Thyroid gland (tissue), 4 donors: ENCODE measurements around the gene STMP1. TPM values are rescaled to one million over a fixed set of nuclear protein-coding genes. Genes with fewer than 3 reads are reported as not detected.
"Not testable (repeated sequence)": the region's sequence is repeated elsewhere in the genome, so short reads cannot be mapped to it uniquely, and the experiment has no call there.

Experiments
- DNase-seq, 2 donors: peaks; one replicate each; pipeline ENCODE4 v3.0.0-alpha.2; 2019
- H3K27ac ChIP-seq, 3 donors: fragments of 200-600 bp; sonication (generic); 1 replicate in 2 of 3; 2 replicates in 1 of 3; pipeline ENCODE4 v1.5.1; 2016 to 2019; ENCODE audit warnings: mild to moderate bottlenecking in 1 of 3, moderate library complexity in 1 of 3
- H3K27me3 ChIP-seq: fragments of 200-600 bp; sonication (generic); one replicate; pipeline ENCODE4 v1.5.1; 2019
- H3K36me3 ChIP-seq, 2 donors: fragments of 200-600 bp; sonication (generic); one replicate each; pipeline ENCODE4 v1.5.1; 2016 to 2019
- H3K4me1 ChIP-seq, 2 donors: fragments of 200-600 bp; sonication (generic); one replicate each; pipeline ENCODE4 v1.5.1; 2017 to 2019
- H3K4me3 ChIP-seq, 3 donors: fragments of 200-600 bp; sonication (generic); replicated peaks in 1 of 3; 1 replicate in 2 of 3; 2 replicates in 1 of 3; pipeline ENCODE4 v1.5.1; 2016; ENCODE audit warnings: mild to moderate bottlenecking in 1 of 3
- H3K9me3 ChIP-seq: fragments of 200-600 bp; sonication (generic); one replicate; pipeline ENCODE4 v1.5.1; 2017
- POLR2A ChIP-seq, 2 donors: fragments of 450-650 bp; IDR thresholded peaks; one replicate each; pipeline ENCODE4 v1.6.1; 2017; ENCODE audit warnings: antibody characterized with exemption in 2 of 2, mild to moderate bottlenecking in 2 of 2, moderate library complexity in 1 of 2
- WGBS, 2 donors: methylation state at CpG; one replicate each; pipeline ENCODE4 v1.1.5; 2017; 5-methylcytosine and 5-hydroxymethylcytosine counted together
- intact Hi-C: fragments of 100-400 bp; cut with DNase I; formaldehyde crosslinking; loops from one replicate; pipeline ENCODE4 v1.15.1; 2023
- total RNA-seq, 4 donors: library from RNA; depleted of rRNA; stranded (reverse); fragments of >200 nt; gene quantifications; one replicate each; pipeline ENCODE4 v1.2.3, GENCODE V29; 2016
- TF ChIP-seq, protein P1 (sequence below), 6 experiments: fragments of 200-600 bp in 3 of 6; fragments of 450-650 bp in 3 of 6; sonication (generic) in 3 of 6; IDR thresholded peaks; one replicate each; pipeline ENCODE4 v1.5.1; 2016 to 2019; ENCODE audit warnings: antibody characterized with exemption in 6 of 6, mild to moderate bottlenecking in 2 of 6, inconsistent platforms in 1 of 6, moderate library complexity in 1 of 6

The STMP1 gene
- total RNA-seq, 4 donors from 2014 or later: 28.2 to 42.2 (median 38.6) TPM

DNA sequence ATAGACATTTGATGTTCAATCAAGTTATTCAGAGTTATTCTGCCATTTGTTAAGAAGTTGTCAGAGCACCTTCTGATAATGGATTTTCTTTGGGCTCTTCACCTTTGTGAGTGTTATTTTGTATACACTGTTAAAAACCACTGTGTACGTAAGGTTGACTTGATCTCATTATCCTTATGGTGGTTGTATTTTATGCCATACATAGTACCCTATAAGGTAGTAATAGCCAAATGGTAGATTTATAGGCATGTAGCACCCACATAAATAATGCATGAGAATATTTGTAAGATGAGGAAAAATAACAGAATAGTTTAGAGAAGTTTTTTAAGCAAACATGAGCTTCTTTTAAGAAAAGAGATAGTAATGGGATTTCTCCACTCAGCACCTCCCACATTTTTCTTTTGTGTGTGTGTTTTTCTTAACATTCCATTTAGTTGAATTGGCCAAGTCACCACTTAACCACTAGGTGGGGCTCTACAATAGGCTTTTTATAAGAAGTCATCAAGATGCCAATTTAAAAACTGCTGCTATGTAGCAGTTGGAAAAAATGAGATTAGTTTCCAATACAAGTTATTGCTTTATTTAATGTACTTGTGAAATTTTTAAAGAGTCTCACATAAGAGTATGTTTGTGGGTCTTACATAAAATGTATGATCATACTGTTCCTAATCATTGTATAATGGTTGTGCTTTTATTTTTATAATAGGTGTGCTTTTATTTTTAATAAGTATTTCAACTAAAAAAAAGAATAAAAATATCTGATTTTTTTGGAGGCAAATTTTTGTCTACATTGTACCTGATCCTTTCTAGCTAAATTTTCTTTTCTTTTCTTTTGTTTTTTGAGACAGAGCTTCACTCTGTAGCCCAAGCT is 41.1 kb upstream of the STMP1 start:
- DNase-seq: peak; percentile 59 to 68
- Histone ChIP-seq H3K9me3 (no peaks in the 10 kb centered on the region), H3K27me3 (no peaks in the 10 kb centered on the region), H3K27ac (peak overlapping the region in 1 of 3 donors; percentile 38), H3K36me3 (peaks cover 21 to 47% of the 10 kb centered on the region in 2 donors), H3K4me3 (no peak overlapping the region), H3K4me1 (no peaks in the 10 kb centered on the region)
- intact Hi-C loops: no loop called here
- TF ChIP-seq POLR2A (IDR thresholded peaks at IDR 0.05): no peak
- TF ChIP-seq, protein P1, sequence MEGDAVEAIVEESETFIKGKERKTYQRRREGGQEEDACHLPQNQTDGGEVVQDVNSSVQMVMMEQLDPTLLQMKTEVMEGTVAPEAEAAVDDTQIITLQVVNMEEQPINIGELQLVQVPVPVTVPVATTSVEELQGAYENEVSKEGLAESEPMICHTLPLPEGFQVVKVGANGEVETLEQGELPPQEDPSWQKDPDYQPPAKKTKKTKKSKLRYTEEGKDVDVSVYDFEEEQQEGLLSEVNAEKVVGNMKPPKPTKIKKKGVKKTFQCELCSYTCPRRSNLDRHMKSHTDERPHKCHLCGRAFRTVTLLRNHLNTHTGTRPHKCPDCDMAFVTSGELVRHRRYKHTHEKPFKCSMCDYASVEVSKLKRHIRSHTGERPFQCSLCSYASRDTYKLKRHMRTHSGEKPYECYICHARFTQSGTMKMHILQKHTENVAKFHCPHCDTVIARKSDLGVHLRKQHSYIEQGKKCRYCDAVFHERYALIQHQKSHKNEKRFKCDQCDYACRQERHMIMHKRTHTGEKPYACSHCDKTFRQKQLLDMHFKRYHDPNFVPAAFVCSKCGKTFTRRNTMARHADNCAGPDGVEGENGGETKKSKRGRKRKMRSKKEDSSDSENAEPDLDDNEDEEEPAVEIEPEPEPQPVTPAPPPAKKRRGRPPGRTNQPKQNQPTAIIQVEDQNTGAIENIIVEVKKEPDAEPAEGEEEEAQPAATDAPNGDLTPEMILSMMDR (IDR thresholded peaks at IDR 0.05): peak; percentile 65 to 88 (median 72)
- 50% methylated on average over 1 of the region's 1 CpG for WGBS, 2 donors

DNA sequence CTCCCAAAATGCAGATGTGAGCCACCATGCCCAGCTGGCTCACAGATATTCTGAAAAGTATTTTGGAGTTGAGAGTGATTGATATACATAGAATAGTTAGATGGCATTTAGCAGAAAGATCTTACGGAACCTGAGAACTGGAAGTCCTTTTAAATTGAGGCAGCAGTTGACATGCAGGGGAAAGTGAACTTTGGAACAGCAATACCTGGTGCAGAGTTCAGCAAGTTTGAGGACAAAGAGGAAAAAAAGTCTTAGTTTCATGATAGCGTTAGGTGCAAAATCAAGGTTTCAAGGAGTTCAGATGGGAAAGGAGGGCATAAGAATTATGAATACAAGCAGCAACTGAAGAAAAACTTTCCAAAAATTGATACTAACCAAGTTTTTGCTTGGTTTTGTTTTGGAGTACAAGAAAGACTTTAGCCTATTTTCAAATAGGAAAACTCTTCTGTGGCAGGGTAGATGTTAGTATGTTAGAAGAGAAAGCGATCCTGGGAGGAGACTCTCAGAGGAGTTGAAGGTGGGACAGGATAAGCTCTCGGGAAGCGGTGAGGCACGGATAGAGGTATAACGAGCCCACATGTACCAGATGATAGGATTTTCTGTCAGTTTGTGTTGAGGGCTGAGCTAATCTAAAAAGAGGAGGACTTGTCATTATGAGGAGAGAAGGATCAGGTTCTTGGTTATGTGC is 28.0 kb upstream of the STMP1 start:
- TF ChIP-seq, protein P1 (IDR thresholded peaks at IDR 0.05): no peak
- TF ChIP-seq POLR2A (IDR thresholded peaks at IDR 0.05): no peak
- H3K9me3 ChIP-seq: no peaks in the 10 kb centered on the region
- no peak overlapping the region for H3K27ac ChIP-seq
- DNase-seq: no peak
- no peak overlapping the region for H3K4me3 ChIP-seq
- intact Hi-C loops: no loop called here
- no peaks in the 10 kb centered on the region for H3K27me3 ChIP-seq
- H3K4me1 ChIP-seq: no peaks in the 10 kb centered on the region
- peaks cover 3 to 21% of the 10 kb centered on the region in 2 donors for H3K36me3 ChIP-seq
- 94 to 96% methylated on average over 7 of the region's 7 CpGs for WGBS, 2 donors

DNA sequence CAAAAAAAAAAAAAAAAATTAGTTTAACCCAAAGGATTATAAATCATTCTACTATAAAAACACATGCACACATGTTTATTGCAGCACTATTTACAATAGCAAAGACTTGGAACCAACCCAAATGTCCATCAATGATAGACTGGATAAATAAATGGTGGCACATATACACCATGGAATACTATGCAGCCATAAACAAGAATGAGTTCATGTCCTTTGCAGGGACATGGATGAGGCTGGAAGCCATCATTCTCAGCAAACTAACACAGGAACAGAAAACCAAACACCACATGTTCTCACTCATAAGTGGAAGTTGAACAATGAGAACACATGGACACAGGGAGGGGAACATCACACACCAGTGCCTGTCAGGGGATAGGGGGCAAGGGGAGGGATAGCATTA is 22.6 kb upstream of the STMP1 start:
- H3K4me1 ChIP-seq, DNase-seq, H3K36me3 ChIP-seq, H3K4me3 ChIP-seq, H3K27ac ChIP-seq, H3K9me3 ChIP-seq, H3K27me3 ChIP-seq: not testable (repeated sequence)
- intact Hi-C loops: loop anchor here (5.0 kb wide), 1 partner anchor 352 kb away; no protein-coding TSS in a partner anchor

DNA sequence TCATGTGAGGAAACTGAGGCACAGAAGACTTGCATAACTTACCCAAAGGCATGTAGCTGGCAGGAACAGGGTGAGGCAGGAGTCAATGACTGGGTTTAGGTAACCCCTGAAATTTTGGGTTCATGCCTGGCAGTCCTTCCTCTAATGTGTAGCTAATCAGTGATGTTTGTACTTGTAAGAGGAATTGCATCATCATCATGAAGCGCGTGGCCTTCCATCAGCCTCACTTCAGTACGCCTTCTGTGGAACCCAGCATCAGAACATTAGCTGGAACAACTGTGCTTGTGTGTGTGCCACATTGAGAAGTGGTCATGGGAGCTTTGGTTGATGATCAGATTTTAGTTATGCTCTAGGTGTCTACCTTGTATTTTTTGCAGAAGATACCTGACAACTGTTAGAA is 18.2 kb upstream of the STMP1 start:
- no peak for DNase-seq
- Histone ChIP-seq H3K36me3 (no peaks in the 10 kb centered on the region), H3K4me3 (no peak overlapping the region), H3K4me1 (peaks cover 8 to 11% of the 10 kb centered on the region in 2 donors), H3K27ac (no peak overlapping the region), H3K27me3 (no peaks in the 10 kb centered on the region), H3K9me3 (no peaks in the 10 kb centered on the region)
- intact Hi-C loops: loop anchor here (5.0 kb wide), 1 partner anchor 357 kb away; no protein-coding TSS in a partner anchor
- TF ChIP-seq POLR2A (IDR thresholded peaks at IDR 0.05): no peak
- TF ChIP-seq, protein P1 (IDR thresholded peaks at IDR 0.05): no peak
- 70 to 95% methylated on average over 3 of the region's 3 CpGs for WGBS, 2 donors

DNA sequence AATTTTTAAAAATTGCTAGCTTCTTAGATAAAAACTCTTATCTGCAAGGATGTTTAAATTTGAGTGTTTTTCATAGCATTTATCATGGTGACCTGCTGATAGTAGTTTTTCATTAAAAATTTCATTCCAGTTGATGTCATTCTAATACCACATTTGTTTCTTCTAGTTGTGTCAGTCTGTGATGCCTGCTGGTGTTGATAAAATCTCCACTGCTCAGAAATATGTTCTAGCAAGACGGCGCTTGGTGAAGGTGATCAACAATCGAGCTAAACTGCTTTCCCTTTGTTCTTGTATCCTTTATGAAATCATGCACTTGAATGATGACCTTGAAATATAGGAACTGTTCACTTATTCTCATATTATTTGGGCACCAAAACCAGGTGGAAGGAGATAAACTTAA is 17.6 kb upstream of the STMP1 start:
- H3K27ac ChIP-seq: peak overlapping the region; percentile 80 to 83 (median 81)
- intact Hi-C loops: loop anchor here (5.0 kb wide), 1 partner anchor 357 kb away; no protein-coding TSS in a partner anchor
- H3K4me3 ChIP-seq: no peak overlapping the region
- H3K27me3 ChIP-seq: no peaks in the 10 kb centered on the region
- H3K4me1 ChIP-seq: peaks cover 8 to 11% of the 10 kb centered on the region in 2 donors
- WGBS, 2 donors: 79 to 80% methylated on average over 3 of the region's 3 CpGs
- H3K36me3 ChIP-seq: no peaks in the 10 kb centered on the region
- TF ChIP-seq POLR2A (IDR thresholded peaks at IDR 0.05): no peak
- TF ChIP-seq, protein P1 (IDR thresholded peaks at IDR 0.05): no peak
- no peaks in the 10 kb centered on the region for H3K9me3 ChIP-seq
- DNase-seq: no peak
